HG02798 (cell line): ENCODE results near the gene REC114.
"Not testable (repeated sequence)": the region's sequence is repeated elsewhere in the genome, so short reads cannot be mapped to it uniquely, and the experiment has no call there.

Experiments
- ATAC-seq: cut with Tn5 transposase; IDR thresholded peaks from one replicate; pipeline ENCODE4 v1.9.1; 2021; ENCODE audit warnings: mild to moderate bottlenecking; ENCODE audit not compliant: unreplicated experiment, poor library complexity

REC114 gene

DNA sequence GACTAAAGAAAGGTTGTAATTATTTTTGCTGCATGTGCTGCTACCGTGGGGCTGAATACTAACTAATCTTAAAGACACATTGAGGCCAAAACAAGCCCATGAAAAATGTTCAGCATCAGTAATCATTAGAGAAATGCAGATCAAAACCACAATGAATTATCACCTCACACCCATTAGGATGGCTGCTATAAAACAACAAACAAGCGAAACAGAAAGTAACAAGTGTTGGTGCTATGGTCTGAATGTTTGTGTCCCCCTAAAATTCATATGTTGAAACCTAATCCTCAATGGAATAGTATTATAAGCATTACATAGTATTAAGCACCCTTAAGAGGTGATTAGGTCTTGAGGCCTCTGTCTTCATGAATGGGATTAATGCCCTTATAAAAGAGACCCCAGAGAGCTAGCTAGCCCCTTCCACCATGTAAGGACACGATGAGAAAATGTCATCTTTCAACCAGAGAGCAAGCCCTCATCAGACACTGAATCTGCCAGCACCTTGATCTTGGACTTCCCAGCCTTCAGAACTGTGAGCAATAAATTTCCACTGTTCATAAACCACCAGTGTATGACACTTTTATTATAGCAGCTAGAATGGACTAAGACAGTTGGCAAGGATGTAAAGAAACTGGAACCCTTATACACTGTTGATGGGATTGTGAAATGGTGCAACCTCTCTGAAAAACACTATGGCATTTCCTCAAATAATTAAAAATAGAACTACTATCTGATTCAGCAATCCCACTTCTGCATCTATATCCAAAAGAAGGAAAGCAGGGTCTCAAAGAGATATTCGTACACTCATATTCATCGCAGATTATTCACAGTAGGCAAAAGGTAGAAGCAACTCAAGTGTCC, 76.1 kb downstream of the REC114 start:
- ATAC-seq: no peak

DNA sequence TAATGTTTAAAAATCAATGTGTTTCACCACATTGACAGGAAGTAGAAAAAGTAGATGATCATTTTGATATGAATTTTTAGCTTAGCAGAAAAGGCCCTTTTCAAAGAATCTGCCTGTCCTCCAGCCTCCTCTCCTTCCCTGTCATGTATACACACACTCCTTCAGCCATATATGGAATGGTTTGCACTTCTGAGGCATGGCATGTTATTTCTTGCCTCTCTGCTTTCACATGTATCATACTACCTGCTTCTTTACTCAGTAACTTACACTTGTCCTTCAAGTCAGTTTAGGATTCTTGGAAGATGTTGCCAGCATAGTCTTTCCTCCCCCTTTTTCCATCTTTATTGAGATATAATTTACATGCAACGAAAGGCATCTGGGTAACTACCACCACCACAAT, 79.0 kb downstream of the REC114 start:
- no peak for ATAC-seq

DNA sequence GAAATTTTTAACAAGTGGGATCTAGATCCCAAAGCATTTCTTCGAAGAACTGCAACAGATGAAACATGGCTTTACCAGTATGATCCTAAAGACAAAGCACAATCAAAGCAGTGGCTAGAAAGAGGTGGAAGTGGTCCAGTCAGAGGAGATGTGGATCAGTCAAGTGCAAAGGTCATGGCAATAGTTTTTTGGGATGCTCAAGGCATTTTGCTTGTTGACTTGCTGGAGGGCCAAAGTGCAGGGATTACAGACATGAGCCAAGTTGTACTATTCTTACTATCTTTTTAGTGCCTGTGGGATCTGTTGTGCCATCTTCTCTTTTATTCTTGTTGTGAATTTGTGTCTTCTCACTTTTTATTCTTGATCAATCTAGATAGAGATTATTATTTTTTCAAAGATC, 82.0 kb downstream of the REC114 start:
- ATAC-seq: no peak

GRCh38 chr15:73527598-73527997, 84.6 kb downstream of the REC114 start:
- ATAC-seq: no peak

DNA sequence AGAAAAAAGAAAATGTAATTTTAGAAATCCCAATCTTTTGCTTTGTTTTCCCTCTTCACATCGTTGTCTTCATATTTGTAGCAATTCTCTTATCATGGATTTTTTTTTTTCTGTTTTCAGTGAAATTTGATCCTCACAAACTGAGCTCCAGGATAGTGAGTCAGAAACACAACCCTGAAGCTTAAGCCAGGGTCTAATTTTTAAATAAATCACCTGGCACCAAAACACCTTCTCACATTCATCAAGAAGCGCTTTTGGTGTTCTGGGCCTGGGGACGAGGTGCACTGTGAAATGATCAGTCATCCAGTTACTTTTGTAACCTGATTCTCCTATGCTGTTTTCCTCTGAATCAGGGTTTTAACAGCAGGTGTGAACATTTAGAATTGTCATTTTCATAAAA, 87.7 kb downstream of the REC114 start:
- no peak for ATAC-seq

- no peak for ATAC-seq
Observed at GRCh38 chr15:73538123-73538522, 95.2 kb downstream of the REC114 start.

GRCh38 chr15:73538563-73539211, 95.7 kb downstream of the REC114 start:
- no peak for ATAC-seq

- no peak for ATAC-seq
Observed at GRCh38 chr15:73539212-73540128, 96.5 kb downstream of the REC114 start.

- no peak for ATAC-seq
Observed at GRCh38 chr15:73540161-73540560, 97.2 kb downstream of the REC114 start.

- no peak for ATAC-seq
Observed at GRCh38 chr15:73541479-73541878, 98.5 kb downstream of the REC114 start.

DNA sequence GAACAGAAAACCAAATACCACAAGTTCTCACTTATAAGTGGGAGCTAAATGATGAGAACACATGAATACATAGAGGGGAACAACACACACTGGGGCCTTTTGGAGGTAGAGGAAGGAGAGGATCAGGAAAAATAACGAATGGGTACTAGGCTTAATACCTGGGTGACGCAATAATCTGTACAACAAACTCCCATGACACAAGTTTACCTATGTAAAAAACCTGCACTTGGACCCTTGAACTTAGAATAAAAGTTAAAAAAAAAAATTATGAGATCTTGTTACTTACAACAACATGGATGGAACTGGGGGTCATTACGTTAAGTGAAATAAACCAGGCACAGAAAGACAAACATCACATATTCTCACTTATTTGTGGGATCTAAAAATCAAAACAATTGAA, 106.0 kb downstream of the REC114 start:
- not testable (repeated sequence) for ATAC-seq

- no peak for ATAC-seq
Observed at GRCh38 chr15:73550190-73550589, 107.2 kb downstream of the REC114 start.

DNA sequence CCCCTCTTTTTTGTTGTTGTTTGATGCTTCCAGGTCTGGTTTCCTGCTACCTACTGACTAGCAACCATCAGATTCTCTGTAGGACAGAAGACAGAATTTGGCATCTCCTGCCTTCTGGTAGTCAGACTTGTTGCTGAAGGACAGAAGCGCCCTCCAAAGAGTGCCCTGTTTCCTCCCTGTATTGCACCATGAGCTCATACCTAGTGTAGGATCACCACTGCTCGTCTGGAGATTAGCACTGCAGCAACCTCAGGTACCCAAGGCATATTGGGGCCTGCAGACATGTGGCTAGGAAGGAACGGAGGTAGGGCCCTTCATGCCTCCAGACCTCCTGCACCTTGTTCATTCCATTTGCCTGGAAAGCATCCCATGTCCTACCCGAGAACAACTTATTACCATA, 112.1 kb downstream of the REC114 start:
- no peak for ATAC-seq

GRCh38 chr15:73558529-73558928, 115.6 kb downstream of the REC114 start:
- no peak for ATAC-seq

GRCh38 chr15:73560501-73561117, 117.6 kb downstream of the REC114 start:
- ATAC-seq: no peak

GRCh38 chr15:73564255-73564654, 121.3 kb downstream of the REC114 start:
- no peak for ATAC-seq

GRCh38 chr15:73567020-73567419, 124.1 kb downstream of the REC114 start:
- ATAC-seq: no peak

DNA sequence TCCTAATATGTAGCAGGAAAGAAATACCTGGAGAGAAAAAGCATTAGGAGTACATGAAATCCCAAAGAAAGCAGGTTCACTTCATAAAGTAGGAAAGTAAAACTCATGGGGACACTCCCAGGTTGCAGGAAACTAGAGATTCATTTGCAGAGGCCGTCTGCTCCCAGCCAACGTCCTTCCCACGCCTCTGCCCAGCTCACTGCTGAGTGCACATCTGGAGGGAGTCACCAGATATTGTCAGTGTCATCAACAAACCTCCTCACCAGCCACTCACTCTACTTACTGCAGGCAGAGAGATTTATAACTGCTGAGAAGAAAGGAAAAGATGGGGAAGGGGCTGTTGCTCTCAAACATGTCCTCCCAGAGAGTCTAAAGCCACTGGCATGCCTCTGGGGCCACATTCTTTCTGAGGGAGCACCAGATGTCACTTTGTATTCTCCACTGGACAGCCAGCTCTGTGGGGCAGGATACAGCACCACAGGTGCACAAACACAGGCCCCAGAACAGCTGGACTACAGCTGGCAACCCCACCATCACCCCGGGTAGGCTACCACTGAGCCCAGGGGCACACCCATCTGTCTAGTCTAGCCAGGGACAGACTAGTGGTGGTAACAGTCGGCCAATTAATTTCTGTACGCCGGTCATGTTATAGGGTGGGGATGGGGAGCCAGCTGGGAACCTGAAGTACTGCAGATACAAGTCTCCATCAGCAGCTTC, 125.8 kb downstream of the REC114 start:
- no peak for ATAC-seq

DNA sequence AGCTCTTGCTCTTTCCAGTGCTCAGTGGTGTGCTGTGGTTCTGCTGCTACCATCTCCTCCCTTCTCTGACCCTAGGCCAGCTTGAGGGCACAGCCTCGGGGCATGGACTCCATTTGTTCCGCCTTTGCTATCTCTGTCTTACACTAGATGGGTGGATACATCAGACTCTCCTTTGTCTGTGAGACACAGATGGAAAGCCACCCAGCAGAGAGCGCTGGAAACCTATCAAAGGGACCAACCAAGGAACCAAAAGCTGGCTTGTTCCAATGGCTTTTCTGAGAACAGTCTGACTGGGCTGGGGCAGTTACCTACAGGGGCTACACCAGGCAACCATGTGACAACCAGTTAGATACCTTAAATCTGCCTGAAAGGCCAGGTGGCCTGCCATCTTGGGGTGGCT, 126.4 kb downstream of the REC114 start:
- ATAC-seq: no peak
